Pulmonary artery endothelial cell (primary cell): ENCODE results near the gene IL17A. TPM values are rescaled to one million over a fixed set of nuclear protein-coding genes. Genes with fewer than 3 reads are reported as not detected.
A peak's percentile ranks its signal among the peaks of the same experiment; 100 is the strongest.

Experiments
- DNase-seq: peaks from one replicate; pipeline ENCODE4 v3.0.0-alpha.2; 2011; ENCODE audit warnings: low read depth, low spot score
- total RNA-seq: library from RNA; depleted of rRNA; stranded (reverse); fragments of >200 nt; gene quantifications from 2 replicates; pipeline ENCODE4 v1.2.3, GENCODE V29; 2014

IL17A gene
- not detected in 2 replicates for total RNA-seq

DNA sequence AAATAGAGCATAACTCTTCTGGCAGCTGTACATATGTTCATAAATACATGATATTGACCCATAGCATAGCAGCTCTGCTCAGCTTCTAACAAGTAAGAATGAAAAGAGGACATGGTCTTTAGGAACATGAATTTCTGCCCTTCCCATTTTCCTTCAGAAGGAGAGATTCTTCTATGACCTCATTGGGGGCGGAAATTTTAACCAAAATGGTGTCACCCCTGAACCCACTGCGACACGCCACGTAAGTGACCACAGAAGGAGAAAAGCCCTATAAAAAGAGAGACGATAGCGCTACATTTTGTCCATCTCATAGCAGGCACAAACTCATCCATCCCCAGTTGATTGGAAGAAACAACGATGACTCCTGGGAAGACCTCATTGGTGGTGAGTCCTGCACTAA, at the start of gene IL17A:
Gene IL17A, plus strand, starts transcription at position 301 of the 400 bp plus-strand sequence. Its CDS starts 57 bp downstream, at position 358.
- DNase-seq = no peak

DNA sequence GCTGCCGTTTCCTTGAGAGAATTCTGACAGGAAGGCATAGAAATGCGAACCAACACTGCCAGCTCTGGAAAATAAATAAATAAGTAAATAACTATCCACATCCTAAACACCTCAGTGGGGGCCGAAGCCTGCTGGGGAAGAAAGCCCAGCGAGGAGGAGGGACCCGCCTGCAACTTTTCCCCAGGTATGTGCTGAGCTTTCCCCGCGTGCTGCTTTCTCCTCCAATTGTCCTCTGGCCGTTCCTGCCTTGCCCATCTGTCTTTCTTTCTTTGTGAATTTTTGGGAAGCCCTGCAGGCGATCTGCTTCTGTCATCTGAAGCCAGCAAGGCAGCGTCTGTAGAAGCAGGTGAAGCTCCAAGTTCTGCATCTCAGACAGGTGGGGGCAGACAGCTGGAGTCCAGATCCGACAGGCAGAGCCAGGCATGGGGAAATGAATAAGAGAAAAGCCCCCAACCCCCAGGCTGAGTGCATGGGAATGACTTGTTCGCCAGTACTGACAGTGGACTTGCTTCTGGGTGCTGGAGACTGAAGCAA, 49.2 kb upstream of the IL17A start:
- DNase-seq = no peak

- DNase-seq = no peak
These were observed 47.9 kb upstream of the IL17A start for GRCh38 chr6:52138284-52138683.

- no peak for DNase-seq
These were observed 46.0 kb upstream of the IL17A start for GRCh38 chr6:52139985-52140680.

DNA sequence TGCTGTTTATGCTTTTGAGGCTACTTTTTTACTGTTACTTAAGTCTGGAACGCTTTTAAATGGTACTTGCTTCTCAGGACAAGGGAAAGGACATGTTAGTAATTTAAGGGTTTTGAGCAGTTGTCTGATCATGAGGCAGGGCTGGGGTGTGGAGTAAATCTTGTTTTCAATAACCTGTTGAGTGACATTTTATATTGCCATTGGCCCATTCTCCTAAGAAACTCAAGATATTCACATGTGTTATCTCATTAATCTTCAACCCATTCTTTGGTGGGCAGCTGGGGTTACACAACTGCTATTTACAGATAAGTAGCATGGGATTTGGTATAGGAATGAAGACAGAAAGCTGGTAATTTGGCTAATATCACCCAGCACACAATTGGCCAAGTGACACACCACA, 44.6 kb upstream of the IL17A start:
- DNase-seq = no peak

DNA sequence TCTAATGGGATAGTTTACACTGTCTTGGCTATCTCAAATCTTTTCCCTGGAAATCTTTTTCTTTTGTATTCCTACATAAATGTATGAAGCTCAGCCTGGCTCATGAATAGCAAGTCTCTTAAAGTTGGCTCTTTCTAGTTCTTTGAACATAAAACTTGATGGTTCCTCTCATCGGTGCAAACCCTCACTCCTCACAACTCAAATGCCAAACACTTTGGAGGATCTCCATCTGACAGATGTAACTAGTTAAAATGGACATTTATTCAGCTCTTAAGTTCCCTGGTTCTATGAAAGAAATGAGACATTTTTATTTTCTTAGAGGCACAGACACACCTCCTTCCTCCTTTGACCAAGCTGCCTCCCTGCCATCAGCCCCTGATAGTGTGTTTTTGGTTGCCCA, 43.6 kb upstream of the IL17A start:
- DNase-seq = no peak

GRCh38 chr6:52143551-52143950, 42.6 kb upstream of the IL17A start:
- DNase-seq = no peak

DNA sequence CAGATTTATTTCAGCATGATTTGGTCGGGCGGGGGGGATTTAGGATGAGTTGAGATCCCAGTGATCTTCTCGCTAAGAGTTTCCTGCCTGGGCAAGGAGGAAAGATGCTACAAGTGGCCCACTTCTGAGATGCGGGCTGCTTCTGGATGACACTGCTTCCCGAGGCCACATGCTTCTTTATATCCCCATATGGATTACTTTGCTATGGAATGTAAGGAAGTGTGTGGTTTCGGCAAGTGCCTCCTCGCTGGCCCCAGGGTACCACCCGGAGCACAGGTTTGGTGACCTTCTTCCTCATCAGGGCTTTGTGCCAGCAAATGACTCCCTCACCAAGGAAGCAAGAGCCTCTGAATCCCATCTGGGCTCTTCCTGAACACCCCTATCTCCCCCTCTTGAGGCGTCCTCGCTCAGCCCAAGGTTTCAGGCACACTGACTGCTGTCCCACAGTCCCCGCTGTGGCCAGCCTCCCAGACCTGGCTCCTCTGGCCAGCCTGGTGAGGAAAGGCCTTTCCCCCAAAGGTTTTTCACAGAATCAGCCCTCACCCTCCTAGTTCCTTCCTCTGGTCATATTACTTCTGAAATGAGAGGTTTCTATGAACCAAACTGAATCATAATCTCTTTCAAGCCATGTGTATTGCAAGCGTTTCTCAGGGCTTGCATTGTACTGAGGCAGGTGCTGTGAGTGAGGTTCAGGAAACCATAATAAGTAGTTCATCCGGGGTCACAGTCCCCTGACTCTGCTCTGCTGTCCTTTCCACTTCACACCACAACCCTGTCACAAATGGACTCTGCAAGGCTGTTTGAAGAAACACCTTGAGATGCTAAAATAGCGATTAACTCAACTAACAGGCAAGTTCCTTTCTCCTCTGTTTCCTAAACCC, 41.7 kb upstream of the IL17A start:
- DNase-seq = no peak

DNA sequence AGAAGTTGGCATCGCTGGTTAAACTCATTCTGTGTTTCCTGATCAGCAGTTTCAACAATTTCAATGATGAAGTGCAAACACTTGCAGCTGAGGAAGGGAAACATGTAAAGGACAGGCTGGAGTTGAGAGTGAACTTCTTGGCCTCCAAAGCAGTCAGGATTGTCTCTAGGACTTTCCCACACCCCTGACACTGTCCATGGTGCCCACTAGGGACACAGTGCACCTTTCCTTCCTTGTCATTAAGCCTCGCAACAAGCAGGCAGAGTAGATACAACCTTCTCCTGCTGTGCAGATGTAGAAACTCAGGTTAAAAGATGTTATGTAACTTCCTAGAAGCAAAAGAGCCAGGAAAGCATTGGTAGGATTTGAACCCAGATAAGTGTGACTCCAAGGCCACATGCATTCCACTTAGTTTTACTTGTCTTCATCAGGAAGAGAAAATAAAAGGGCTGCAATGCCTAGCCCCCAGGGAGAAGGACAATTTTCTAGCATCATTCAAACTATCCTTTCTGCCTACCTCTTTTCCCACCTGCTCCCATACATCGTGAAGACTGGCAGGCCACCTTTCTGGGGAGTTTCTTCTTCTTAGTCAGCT, 39.2 kb upstream of the IL17A start:
- DNase-seq = no peak

GRCh38 chr6:52149076-52149475, 37.1 kb upstream of the IL17A start:
- no peak for DNase-seq

DNA sequence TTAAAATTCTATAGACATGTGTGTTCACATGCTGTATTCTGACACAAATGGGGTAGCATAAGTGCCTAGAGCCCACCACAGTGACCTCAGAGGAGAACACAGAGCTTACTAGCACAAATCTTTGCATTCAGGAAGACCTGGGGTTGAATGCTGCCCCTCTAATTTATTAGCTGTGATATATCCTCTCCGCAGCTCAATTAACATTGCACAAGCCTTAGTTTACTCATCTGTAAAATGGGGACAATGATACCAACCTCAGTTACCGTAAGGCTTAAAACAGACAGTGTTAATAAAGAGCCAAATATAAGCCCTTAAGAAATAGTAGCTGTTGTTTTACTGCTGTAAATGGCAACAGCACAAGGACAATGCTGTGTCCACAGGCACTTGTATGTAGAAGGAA, 36.2 kb upstream of the IL17A start:
- no peak for DNase-seq

DNA sequence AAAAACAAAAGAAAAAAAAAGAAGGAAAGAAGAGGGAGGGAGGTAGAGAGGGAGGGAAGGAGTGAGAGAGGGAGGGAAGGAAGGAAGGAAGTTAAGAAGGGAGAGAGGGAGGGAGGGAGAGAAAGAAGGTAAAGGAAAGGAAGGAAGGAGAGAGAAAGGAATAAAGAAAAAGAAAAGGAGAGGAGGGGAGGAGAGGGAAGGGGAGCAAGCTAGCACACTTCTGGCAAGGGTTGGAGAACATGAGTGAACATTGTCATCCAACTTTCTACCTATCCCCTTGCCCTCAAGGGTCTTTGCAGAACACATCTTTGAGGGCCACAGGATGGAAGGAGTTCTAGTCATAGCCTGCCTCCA, 34.1 kb upstream of the IL17A start:
- no peak for DNase-seq

DNA sequence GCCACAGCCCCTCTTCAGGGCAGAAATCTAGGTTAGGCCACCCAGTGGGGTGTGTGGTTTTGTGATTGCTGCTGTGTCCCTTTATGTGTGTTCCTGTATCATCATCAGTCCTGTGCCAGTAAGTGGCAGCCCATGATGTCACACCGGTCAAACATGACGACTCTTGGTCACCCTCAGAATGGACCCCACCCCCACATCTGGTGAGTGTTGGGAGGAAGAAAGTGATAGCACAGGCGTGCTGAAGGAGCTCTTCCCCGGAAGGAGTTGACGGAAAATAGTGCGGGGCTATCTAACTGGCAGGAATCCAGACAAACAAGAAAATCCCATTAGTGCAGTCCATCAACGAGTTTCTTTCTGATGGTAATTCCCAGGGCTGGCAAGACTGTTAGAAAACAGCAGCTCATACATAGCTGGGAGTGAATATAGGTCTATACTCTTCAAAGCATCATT, 33.4 kb upstream of the IL17A start:
- DNase-seq = no peak

- no peak for DNase-seq
These were observed 31.8 kb upstream of the IL17A start for GRCh38 chr6:52154381-52154780.

- DNase-seq = no peak
These were observed 30.2 kb upstream of the IL17A start for GRCh38 chr6:52155791-52156576.

DNA sequence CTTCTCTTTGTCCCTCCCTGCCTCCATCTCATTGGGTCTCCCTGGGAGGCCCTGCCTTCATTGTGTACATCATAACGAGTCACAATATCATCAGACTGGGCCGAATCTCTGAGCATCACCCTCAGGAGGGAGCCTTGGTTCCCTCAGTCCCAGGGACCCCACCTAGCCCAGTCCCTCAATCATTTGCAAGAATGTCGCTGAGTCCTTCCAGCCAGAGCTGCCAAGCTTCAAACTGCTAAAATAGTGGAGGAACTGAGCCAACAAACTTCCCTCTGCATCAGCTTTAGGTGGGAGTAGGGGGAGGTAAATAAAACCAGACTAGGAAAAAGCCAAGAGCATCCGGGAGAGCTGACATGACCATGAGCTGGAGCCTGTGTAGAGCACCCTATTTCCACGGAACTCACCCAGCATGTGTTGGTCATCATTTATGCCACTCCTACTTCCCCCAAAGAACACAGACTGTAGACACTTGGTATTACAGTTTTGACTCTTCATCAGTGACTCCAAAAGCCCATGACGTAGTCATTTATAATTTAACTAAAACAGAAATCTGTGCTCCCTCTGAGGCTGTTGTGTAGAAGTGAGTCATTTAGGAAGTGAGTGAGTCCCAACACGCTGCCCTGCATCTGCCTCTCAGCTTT, 28.8 kb upstream of the IL17A start:
- DNase-seq = peak; percentile 10

- no peak for DNase-seq
These were observed 25.6 kb upstream of the IL17A start for GRCh38 chr6:52160472-52161104.

DNA sequence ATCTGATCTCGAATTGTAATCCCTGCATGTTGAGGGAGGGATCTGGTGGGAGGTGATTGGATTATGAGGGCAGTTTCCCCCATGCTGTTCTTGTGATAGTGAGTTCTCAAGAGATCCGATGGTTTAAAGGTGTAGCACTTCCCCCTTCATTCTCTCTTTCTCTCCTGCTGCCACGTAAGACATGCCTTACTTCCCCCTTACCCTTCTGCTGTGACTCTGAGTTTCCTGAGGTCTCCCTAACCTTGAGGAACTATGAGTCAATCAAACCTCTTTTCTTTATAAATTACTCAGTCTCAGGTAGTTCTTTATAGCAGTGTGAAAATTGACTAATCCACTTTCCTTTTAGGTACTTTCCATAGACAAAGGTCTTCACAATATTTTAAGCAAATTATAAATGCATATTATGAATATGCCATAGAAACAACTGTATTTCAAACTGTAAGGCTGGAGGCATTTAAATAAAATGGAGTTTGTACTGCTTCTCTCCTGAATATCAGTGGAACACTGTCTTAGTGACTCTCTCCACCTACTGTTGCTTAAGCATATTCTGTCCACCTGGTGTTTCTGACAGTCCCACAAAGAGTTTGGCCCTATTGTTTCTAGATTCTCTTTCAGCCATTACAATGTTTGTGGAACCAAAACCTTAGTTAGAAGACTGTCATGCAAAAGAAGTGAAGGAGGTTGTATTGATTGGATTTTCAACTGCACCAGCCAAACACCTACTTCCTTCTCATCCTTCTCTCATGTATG, 24.3 kb upstream of the IL17A start:
- DNase-seq = no peak
